HG03575 (cell line): ENCODE data around the gene MOB3B.
"Not testable (repeated sequence)": the region's sequence is repeated elsewhere in the genome, so short reads cannot be mapped to it uniquely, and the experiment has no call there.

Experiments used
- ATAC-seq: cut with Tn5 transposase; IDR thresholded peaks from one replicate; pipeline ENCODE4 v1.9.1; 2021; ENCODE audit not compliant: unreplicated experiment, insufficient number of reproducible peaks, low FRiP score; ENCODE audit errors: extremely low read depth

The MOB3B gene

GRCh38 chr9:27433631-27434325 is 95.8 kb downstream of the MOB3B start:
- no peak for ATAC-seq

DNA sequence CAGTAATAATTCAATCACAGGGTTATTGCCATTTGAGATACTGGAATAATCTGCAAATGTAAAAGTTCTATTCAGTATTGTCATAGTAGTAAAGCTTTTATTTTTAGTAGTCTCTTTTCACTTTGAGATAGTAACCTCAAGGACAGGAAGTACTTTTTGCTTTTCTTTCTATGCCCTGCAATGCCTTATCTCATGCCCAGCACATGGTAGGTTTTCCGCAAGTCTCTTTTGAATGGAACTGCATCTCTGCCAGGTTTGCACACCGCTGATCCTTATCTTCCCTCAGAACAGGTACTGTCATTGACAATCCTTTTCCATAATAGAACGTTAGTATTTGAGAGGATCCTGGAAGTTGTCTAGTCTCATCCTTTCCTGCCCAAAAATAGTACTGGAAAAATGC is 97.3 kb downstream of the MOB3B start:
- no peak for ATAC-seq

- ATAC-seq = no peak
Measured at GRCh38 chr9:27431543-27432147, 98.0 kb downstream of the MOB3B start.

- ATAC-seq = no peak
Measured at GRCh38 chr9:27430750-27431535, 98.7 kb downstream of the MOB3B start.

DNA sequence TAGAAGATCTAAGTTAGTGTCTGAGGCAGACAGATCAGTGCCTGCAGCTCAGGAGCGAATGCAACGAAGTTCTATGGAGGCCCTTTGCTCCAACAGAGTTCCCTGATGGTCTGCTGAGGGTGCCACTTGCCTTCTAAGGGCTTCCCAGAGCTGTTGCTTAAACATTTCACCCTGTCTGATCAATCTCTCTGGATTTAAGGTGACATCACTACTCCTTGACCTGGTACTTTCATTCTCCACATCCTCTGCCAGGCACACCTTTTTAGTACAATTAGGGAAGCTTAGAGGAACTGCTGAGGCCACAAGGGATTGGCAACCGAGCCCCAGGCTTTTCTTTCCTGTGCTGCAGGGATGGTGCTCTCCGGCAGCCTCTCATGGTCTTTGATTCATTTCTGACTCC is 99.7 kb downstream of the MOB3B start:
- no peak for ATAC-seq

GRCh38 chr9:27429436-27429835 is 100.2 kb downstream of the MOB3B start:
- ATAC-seq = no peak

GRCh38 chr9:27428551-27428950 is 101.1 kb downstream of the MOB3B start:
- no peak for ATAC-seq

GRCh38 chr9:27427272-27427643 is 102.4 kb downstream of the MOB3B start:
- no peak for ATAC-seq

- ATAC-seq = no peak
Measured at GRCh38 chr9:27426511-27427271, 102.9 kb downstream of the MOB3B start.

DNA sequence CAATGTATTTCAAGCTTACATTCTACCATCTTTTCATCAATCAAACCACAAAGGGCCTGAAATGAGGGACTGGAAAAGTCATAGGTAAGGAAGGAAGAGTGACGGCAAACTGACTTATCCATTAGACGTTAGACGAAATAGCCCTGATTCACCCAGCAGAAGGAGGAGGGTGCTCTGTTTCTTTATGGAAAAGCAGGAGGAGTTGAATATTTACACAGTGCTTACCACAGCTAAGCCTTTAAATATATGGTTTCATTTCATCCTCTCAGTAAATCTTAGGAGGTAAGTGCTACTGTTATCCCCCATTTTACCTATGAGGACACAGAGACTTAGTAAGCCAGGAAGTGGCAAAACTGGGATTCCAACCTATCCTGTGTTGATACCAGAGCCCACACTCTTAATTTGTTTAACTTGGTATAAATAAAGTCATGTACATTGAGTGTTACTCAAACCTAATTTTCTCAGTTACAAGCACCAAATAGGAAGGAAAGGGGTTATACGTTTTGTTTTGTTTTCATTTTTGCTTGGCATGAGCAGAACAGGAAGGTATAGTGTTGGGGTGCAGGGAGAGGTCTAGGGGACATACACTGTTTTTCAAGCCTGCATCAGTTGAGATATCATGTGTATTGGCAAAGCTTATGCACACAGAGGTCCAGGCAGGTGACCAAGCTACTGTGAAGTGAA is 103.6 kb downstream of the MOB3B start:
- no peak for ATAC-seq

DNA sequence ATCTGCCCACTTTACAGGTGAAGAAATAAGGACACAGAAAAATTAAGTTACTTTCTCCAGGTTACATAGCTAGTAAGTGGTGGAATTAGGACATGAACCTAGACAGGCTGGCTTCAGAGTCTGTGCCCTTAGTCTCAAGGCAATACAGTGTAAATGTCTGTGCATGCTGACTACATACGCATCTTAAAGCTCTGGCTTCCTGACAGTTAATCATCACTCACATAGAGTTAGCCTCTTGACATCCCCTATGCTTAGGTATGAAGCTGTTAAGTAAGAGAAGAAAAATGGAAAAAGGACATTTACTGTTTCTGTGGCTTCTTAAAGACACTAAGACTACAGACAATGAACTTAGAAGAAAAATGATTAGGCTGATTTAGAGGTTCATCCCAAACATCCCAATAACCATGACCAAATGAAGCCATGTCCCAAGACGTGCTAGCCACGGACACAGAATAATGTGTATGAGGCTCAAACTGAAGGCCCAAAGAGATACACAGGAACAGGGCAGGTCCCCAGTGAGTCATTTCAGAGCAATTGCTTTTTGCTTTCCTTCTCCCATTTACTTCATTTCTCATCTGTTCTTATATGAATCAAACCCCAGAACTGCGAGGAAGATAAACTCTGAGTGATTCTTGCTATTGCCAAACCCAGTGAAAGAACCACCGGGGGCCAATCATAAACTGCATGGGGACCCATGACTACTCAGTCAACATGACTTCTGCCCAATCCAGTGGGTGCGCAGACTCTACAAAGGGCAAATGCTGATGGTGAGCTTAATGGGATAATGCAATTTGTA is 105.5 kb downstream of the MOB3B start:
- no peak for ATAC-seq

GRCh38 chr9:27422279-27422834 is 107.3 kb downstream of the MOB3B start:
- ATAC-seq = no peak

DNA sequence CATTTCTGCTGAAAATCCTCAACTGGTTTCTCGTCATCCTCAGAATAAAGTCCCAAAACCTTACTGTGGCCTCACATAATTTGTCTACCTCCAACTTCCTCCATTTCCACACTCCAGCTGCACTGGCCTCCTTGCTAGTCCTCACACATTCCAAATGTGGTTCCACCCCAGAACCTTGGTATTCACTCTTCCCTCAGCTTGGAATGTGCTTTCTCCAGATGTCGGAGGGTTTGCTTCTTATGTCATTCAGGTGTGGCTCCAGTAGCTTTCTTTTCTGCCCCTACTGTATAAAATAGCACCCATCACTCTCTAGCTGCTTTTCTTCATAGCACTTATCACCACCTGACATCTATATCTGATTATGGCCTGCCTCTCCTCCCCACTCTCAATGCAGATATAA is 108.0 kb downstream of the MOB3B start:
- ATAC-seq = no peak

GRCh38 chr9:27419558-27419957 is 110.1 kb downstream of the MOB3B start:
- ATAC-seq = not testable (repeated sequence)

DNA sequence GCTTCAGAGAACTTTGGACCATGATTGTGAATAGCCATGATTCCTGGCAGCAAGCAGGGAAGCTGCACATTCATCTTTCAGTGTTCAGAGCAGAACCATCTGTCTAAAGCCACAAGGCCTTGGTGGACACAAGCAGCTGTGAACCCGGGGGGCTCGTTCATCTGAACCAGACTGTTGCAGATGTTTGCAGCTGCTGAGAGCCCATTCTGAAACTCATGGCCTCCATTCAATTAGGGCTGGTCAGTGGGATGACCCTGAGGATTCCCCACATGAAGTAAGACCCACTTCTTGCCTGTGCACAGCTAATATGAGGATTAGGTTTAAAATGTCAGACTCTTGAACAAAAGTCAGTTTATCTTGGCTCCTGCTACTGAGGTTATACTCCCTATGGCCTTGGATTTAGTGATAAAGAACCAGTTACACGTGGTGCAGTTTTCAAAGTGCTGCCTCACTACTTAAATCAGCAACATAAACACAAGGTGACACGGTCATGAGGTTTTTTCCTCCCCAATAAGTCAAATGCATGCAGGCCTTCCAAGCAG is 115.3 kb downstream of the MOB3B start:
- ATAC-seq = no peak

DNA sequence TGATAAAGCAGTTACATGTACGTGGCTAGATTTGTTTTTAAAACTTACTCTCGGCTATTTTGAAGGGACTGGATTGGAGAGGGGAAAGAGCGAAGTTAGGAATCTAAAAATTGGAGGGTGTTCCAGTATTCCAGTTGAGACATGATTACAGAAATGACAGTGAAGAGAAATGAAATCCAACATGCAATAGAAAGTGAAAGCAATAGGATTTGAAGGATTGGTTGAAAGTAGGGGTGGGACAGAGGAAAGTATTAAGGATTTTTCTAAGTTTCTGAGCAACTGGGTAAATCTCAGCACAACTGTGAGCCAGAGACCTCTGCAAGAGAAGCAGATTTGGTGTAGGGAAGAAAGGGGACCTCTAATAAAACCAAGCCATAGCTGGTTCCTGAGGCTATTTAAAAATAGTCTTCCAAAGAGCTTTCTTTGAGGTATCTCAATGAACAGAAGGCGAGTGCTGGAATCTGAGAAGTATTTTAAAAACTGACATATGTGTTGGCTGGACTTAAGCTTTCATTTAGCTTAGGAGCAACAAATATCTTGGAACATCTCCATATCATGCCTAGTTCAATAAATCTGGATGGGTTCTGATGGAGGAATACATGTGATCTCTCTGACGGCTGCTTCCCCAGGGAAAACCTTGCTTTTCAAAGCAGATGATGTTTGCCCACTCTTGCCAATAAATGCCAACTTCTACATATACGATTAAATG is 115.9 kb downstream of the MOB3B start:
- no peak for ATAC-seq

DNA sequence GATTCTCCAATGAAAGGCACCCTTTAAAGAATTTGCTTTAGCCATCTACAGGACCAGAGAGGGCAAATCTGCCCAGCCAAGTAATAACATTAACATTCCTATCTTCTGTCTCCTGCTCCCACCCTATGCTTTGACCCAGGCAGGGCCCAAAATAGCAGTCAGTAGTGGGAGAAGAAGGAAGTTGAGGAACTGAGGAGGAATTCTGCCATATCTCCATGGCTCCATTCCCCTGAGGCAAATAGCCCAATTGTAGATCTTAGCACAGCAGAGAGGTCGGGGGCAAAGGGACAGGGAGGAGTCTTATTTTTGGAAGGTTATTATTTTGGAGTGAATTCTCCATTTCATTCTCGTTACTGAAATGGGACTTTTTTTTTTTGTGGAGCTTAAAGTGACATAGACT is 116.7 kb downstream of the MOB3B start:
- ATAC-seq = no peak
